GM12878 (cell line): Measurements from ENCODE around the gene CAMTA2. TPM values are rescaled to one million over a fixed set of nuclear protein-coding genes. Genes with fewer than 3 reads are reported as not detected.
A peak's percentile ranks its signal among the peaks of the same experiment; 100 is the strongest.

Experiments used
- ATAC-seq: fragments of 200-7000 bp; cut with Tn5 transposase; 3 replicates; pipeline ENCODE4 v1.9.1; 2020; ENCODE audit warnings: mild to moderate bottlenecking, moderate library complexity
- BruUV-seq: library from RNA; stranded (reverse); fragments of 400-500 nt; replicated peaks from 2 replicates; lab custom pipeline; 2021; lab: Mats Ljungman, UMichigan
- CTCF ChIA-PET: fragments of 300-600 bp; sonication (Branson Sonifier 250); formaldehyde crosslinking; extraction: SDS; loops from one replicate; lab custom pipeline; 2021; ENCODE audit warnings: inconsistent platforms; lab: Yijun Ruan, JAX
- POLR2A ChIA-PET: fragments of 350-600 bp; formaldehyde crosslinking; extraction: SDS; loops from one replicate; lab custom pipeline; 2021; ENCODE audit warnings: inconsistent platforms; lab: Charles Lee
- RAD21 ChIA-PET: fragments of 300-600 bp; sonication (Branson Sonifier 250); formaldehyde crosslinking; loops from one replicate; lab custom pipeline; 2023; ENCODE audit warnings: antibody characterized with exemption; ENCODE audit not compliant: unreplicated experiment; lab: Charles Lee
- SMC1A ChIA-PET: fragments of 300-600 bp; sonication (Branson Sonifier 250); formaldehyde crosslinking; loops from one replicate; lab custom pipeline; 2023; ENCODE audit not compliant: unreplicated experiment, uncharacterized antibody; lab: Charles Lee
- DNase-seq: peaks from one replicate; pipeline ENCODE4 v3.0.0-alpha.2; 2011; ENCODE audit warnings: low read depth, low spot score
- FAIRE-seq: peaks from 3 replicates; lab custom pipeline; 2011; peaks lifted over from hg19 to GRCh38; lab: Jason Lieb, UNC
- H2AFZ ChIP-seq: 2 replicates; pipeline ENCODE4 v1.6.0; 2011; ENCODE audit warnings: low read depth, low read length, control low read depth; ENCODE audit not compliant: control insufficient read depth
- H3K27ac ChIP-seq: 2 replicates; pipeline ENCODE4 v1.5.1; 2011; ENCODE audit warnings: control low read depth; ENCODE audit not compliant: control insufficient read depth, insufficient read depth
- H3K27me3 ChIP-seq, 2 experiments: replicated peaks in 1 of 2; 2 replicates each; pipeline versions ENCODE4 v1.6.0 to v1.6.1; 2011; ENCODE audit warnings: low read length in 1 of 2; ENCODE audit not compliant: control insufficient read depth in 2 of 2, insufficient read depth in 2 of 2
- H3K36me3 ChIP-seq, 2 experiments: 2 replicates each; pipeline ENCODE4 v1.5.1; 2011; ENCODE audit warnings: low read length in 1 of 2; ENCODE audit not compliant: control insufficient read depth in 2 of 2, insufficient read depth in 2 of 2
- H3K4me1 ChIP-seq: 2 replicates; pipeline ENCODE4 v1.6.1; 2011; ENCODE audit warnings: mild to moderate bottlenecking, low read length, moderate library complexity, mixed read lengths; ENCODE audit not compliant: control insufficient read depth, insufficient read depth
- H3K4me2 ChIP-seq: 2 replicates; pipeline ENCODE4 v1.6.0; 2011; ENCODE audit warnings: control low read depth; ENCODE audit not compliant: control insufficient read depth, insufficient read depth
- H3K4me3 ChIP-seq: fragments of 200-600 bp; sonication (generic); 2 replicates; pipeline ENCODE4 v1.5.1; 2016
- H3K79me2 ChIP-seq: 2 replicates; pipeline ENCODE4 v1.6.0; 2011; ENCODE audit warnings: low read length; ENCODE audit not compliant: control insufficient read depth, insufficient read depth
- H3K9ac ChIP-seq: 2 replicates; pipeline ENCODE4 v1.8.0; 2011; ENCODE audit warnings: low read length, control low read depth, mixed read lengths; ENCODE audit not compliant: control insufficient read depth, insufficient read depth
- H3K9me3 ChIP-seq: replicated peaks from 3 replicates; pipeline ENCODE4 v1.5.1; 2011; ENCODE audit warnings: mild to moderate bottlenecking, low read length; ENCODE audit not compliant: control insufficient read depth, insufficient read depth
- H4K20me1 ChIP-seq: 2 replicates; pipeline ENCODE4 v1.6.0; 2011; ENCODE audit not compliant: control insufficient read depth, insufficient read depth
- ASH2L ChIP-seq: fragments of 300-600, 200-600 bp; sonication (generic); IDR thresholded peaks from 2 replicates; pipeline ENCODE4 v1.6.1; 2017; ENCODE audit warnings: low read depth, mild to moderate bottlenecking, borderline replicate concordance
- BHLHE40 ChIP-seq, 2 experiments: fragments of 450-650 bp in 1 of 2; IDR thresholded peaks; 2 replicates each; pipeline ENCODE4 v1.6.1; 2011 to 2017; ENCODE audit warnings: low read depth in 2 of 2, borderline replicate concordance in 1 of 2, improper control_type of control experiment in 1 of 2, low read length in 1 of 2, mild to moderate bottlenecking in 1 of 2
- CBX3 ChIP-seq: fragments of 200-600 bp; sonication (generic); IDR thresholded peaks from 2 replicates; pipeline ENCODE4 v1.6.1; 2016; ENCODE audit warnings: low read depth, borderline replicate concordance
- CBX5 ChIP-seq: sonication (generic); IDR thresholded peaks from 2 replicates; pipeline ENCODE4 v1.6.1; 2016; ENCODE audit warnings: low read depth, moderate library complexity, mild to moderate bottlenecking, inconsistent platforms
- CEBPB ChIP-seq, 2 experiments: fragments of 150-350 bp in 1 of 2; IDR thresholded peaks; 2 replicates each; pipeline ENCODE4 v1.6.1; 2012 to 2014; ENCODE audit warnings: low read depth in 2 of 2, low read length in 2 of 2, borderline replicate concordance in 1 of 2, inconsistent platforms in 1 of 2
- CREB1 ChIP-seq: IDR thresholded peaks from 2 replicates; pipeline ENCODE4 v1.6.1; 2012; ENCODE audit warnings: low read depth, mild to moderate bottlenecking, inconsistent platforms
- ESRRA ChIP-seq: IDR thresholded peaks from 2 replicates; pipeline ENCODE4 v1.6.1; 2012; ENCODE audit warnings: mild to moderate bottlenecking, low read length, improper control_type of control experiment
- ETV6 ChIP-seq, 2 experiments: fragments of 450-650 bp in 1 of 2; IDR thresholded peaks in 1 of 2; conservative IDR thresholded peaks in 1 of 2; 2 replicates each; pipeline ENCODE4 v1.6.1; 2014; ENCODE audit warnings: antibody characterized with exemption in 1 of 2, borderline replicate concordance in 1 of 2, low read depth in 1 of 2, mild to moderate bottlenecking in 1 of 2, moderate library complexity in 1 of 2
- FOS ChIP-seq: IDR thresholded peaks from 3 replicates; pipeline ENCODE4 v1.6.1; 2011; ENCODE audit warnings: borderline replicate concordance; ENCODE audit not compliant: insufficient read length; ENCODE audit errors: extremely low read depth
- HDGF ChIP-seq: fragments of 450-650 bp; IDR thresholded peaks from 2 replicates; pipeline ENCODE4 v1.6.1; 2016; ENCODE audit warnings: antibody characterized with exemption
- JUNB ChIP-seq: IDR thresholded peaks from 2 replicates; pipeline ENCODE4 v1.6.1; 2016; ENCODE audit warnings: antibody characterized with exemption, mild to moderate bottlenecking
- MYB ChIP-seq: fragments of 150-350 bp; IDR thresholded peaks from 2 replicates; pipeline ENCODE4 v1.6.1; 2014; ENCODE audit warnings: mild to moderate bottlenecking, low read depth, low read length, borderline replicate concordance
- MYC ChIP-seq: IDR thresholded peaks from 2 replicates; pipeline ENCODE4 v1.6.1; 2011; ENCODE audit warnings: mild to moderate bottlenecking, low read length, moderate library complexity, inconsistent platforms; ENCODE audit not compliant: insufficient read depth, insufficient replicate concordance, insufficient read length, severe bottlenecking
- RB1 ChIP-seq: fragments of 450-650 bp; formaldehyde crosslinking; IDR thresholded peaks from 2 replicates; pipeline ENCODE4 v1.6.1; 2017; ENCODE audit warnings: mild to moderate bottlenecking, borderline replicate concordance
- TCF3 ChIP-seq: IDR thresholded peaks from 2 replicates; pipeline ENCODE4 v1.6.1; 2012; ENCODE audit warnings: low read depth, mild to moderate bottlenecking, low read length, borderline replicate concordance; ENCODE audit not compliant: insufficient read depth
- ZSCAN29 ChIP-seq: fragments of 450-650 bp; IDR thresholded peaks from 2 replicates; pipeline ENCODE4 v1.6.1; 2017; ENCODE audit warnings: mild to moderate bottlenecking, moderate library complexity
- WGBS: methylation state at CpG from one replicate; pipeline ENCODE4 v1.1.6; 2016; ENCODE audit warnings: low lambda C conversion rate; ENCODE audit not compliant: insufficient replicate concordance, insufficient coverage; ENCODE audit errors: missing lambda C conversion rate; 5-methylcytosine and 5-hydroxymethylcytosine counted together
- in situ Hi-C: fragments of 300-500 bp; cut with MboI; formaldehyde crosslinking; loops from 9 replicates; pipeline ENCODE4 v1.14.3; 2018; ENCODE audit warnings: mixed read lengths
- intact Hi-C: fragments of 100-400 bp; cut with micrococcal nuclease; formaldehyde crosslinking; loops from one replicate; pipeline ENCODE4 v1.14.2; 2022; ENCODE audit not compliant: unreplicated experiment
- polyA plus RNA-seq, 11 experiments: library from polyadenylated mRNA; depleted of rRNA in 4 of 11; unstranded in 6 of 11; stranded (reverse) in 5 of 11; fragments of >200 nt; fragmentation: Nextera tagmentation in 4 of 11; fragmentation: Illumina TruSeq in 1 of 11; extraction: Ambion mirVana in 4 of 11; extraction: Trizol in 1 of 11; gene quantifications; 1 replicate in 1 of 11; 2 replicates in 10 of 11; pipeline versions ENCODE4 v1.2.1 to v1.2.3, GENCODE V29; 2011 to 2016; ENCODE audit warnings: inconsistent platforms in 2 of 11, missing spikeins in 2 of 11, low read depth in 1 of 11
- total RNA-seq, 4 experiments: library from RNA; depleted of rRNA in 3 of 4; stranded (reverse); fragments of >200 nt in 3 of 4; fragmentation: Illumina TruSeq in 1 of 4; extraction: Trizol in 1 of 4; gene quantifications; 2 replicates each; pipeline versions ENCODE4 v1.2.1 to v1.2.3, GENCODE V29; 2013 to 2021
- TF ChIP-seq, protein P1 (sequence below): fragments of 450-650 bp; formaldehyde crosslinking; IDR thresholded peaks from 2 replicates; pipeline ENCODE4 v1.4.0; 2020; ENCODE audit warnings: mild to moderate bottlenecking, moderate library complexity
- TF ChIP-seq, protein P2 (sequence below): IDR thresholded peaks from 2 replicates; pipeline ENCODE4 v1.6.1; 2012; ENCODE audit warnings: low read depth, low read length, improper control_type of control experiment

The CAMTA2 gene
- total and polyA plus RNA-seq, 10 of the 15 experiments (the other 5 are each of a cell fraction or from before 2014, with no cell fraction given), result 0.42 to 29.3 (median 11.2) TPM

DNA sequence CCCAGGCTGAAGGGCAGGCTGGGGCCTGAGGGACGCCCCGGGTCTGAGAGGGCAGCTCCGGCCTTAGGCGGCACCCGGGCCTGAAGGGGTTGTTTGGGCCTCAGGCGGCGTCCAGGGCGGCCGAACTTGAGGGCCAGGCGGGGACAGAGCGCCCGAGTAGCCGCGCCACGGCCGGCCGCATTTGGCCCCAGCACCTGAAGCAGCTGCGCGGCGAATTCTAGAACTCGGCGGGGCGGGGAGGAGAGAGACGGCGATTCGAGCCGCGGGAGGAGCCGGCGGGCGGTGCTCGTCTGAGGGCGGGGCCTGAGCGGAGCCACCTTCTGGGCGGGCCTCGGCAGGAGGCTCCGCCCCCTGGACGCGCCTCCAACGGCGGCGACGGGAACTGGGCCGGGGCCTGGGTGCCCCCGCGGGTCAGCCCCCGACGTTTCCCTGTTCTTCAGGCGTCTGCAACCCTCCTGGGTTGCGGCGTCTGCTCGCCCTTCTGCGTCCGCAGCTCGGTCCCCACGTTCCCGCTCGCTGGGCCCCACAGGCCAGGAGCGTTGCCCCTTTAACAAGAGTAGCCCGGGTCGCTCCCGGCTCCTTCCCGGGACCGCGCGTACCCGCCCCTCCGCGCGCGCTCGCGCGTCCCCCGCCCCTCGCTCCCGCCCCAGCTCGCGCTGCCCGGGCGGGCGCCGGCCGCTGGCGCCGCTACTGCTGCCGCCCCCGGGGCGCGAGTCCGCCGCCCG is 10.0 kb upstream of the CAMTA2 start, which contains the start of the genes INCA1 and KIF1C (continued):
- TF ChIP-seq, protein P1, sequence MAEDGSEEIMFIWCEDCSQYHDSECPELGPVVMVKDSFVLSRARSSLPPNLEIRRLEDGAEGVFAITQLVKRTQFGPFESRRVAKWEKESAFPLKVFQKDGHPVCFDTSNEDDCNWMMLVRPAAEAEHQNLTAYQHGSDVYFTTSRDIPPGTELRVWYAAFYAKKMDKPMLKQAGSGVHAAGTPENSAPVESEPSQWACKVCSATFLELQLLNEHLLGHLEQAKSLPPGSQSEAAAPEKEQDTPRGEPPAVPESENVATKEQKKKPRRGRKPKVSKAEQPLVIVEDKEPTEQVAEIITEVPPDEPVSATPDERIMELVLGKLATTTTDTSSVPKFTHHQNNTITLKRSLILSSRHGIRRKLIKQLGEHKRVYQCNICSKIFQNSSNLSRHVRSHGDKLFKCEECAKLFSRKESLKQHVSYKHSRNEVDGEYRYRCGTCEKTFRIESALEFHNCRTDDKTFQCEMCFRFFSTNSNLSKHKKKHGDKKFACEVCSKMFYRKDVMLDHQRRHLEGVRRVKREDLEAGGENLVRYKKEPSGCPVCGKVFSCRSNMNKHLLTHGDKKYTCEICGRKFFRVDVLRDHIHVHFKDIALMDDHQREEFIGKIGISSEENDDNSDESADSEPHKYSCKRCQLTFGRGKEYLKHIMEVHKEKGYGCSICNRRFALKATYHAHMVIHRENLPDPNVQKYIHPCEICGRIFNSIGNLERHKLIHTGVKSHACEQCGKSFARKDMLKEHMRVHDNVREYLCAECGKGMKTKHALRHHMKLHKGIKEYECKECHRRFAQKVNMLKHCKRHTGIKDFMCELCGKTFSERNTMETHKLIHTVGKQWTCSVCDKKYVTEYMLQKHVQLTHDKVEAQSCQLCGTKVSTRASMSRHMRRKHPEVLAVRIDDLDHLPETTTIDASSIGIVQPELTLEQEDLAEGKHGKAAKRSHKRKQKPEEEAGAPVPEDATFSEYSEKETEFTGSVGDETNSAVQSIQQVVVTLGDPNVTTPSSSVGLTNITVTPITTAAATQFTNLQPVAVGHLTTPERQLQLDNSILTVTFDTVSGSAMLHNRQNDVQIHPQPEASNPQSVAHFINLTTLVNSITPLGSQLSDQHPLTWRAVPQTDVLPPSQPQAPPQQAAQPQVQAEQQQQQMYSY, result no peak
- TF ChIP-seq ETV6 (conservative IDR thresholded peaks at IDR 0.05 in 1 of 2, IDR thresholded peaks at IDR 0.05 in 1 of 2; ENCODE audit: borderline replicate concordance in 1 of 2, low read depth in 1 of 2) (no peak), ESRRA (no peak), MYB (no peak), CBX3 (no peak), CREB1 (peak; percentile 49; the same call in 1 of the 2 replicates), CBX5 (no peak), HDGF (no peak)

DNA sequence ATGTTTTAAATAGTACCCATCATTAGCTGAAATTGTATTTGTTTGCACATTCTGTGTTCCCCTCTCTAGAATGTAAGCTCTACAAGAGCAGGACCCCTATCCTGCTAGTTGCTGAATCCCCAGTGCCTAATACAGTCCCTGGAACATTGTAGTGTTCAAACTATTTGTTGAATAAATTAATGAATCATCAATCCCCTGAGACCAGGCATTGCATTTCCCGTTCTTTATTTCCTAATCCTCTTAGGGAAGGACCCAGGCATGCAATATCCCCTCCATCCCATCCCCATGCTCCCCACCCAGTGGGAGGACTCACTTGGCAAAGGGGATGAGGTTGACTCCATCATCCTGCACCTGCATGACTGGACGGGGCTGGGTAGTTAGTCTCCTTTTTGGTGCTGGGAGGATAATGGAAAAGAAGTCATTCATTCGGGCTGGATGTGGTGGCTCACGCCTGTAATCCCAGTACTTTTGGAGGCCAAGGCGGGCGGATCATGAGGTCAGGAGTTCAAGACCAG is 6.7 kb upstream of the CAMTA2 start:
- no peaks in the 10 kb centered on the region for H4K20me1 ChIP-seq
- peaks cover 13% of the 10 kb centered on the region for H3K79me2 ChIP-seq
- no peak overlapping the region for H3K4me3 ChIP-seq
- FAIRE-seq (no peak), DNase-seq (no peak), ATAC-seq (no peak)
- H3K9me3 ChIP-seq, result no peaks in the 10 kb centered on the region
- intact Hi-C loops (no loop called here), in situ Hi-C loops (no loop called here)
- H3K9ac ChIP-seq, result no peak overlapping the region
- ChIA-PET POLR2A (interaction anchor here (0.7 kb wide), 1 partner anchor 201 kb away, joined by 4 read pairs; no protein-coding TSS in a partner anchor), SMC1A (no interaction called here), CTCF (no interaction called here), RAD21 (no interaction called here)
- peaks cover 4% of the 10 kb centered on the region for H3K4me1 ChIP-seq
- BruUV-seq, result no TSS peak
- no peaks in the 10 kb centered on the region for H3K36me3 ChIP-seq
- no peaks in the 10 kb centered on the region for H3K27me3 ChIP-seq
- H3K4me2 ChIP-seq, result no peak overlapping the region
- WGBS, result 66% methylated on average over 6 of the region's 6 CpGs
- H3K27ac ChIP-seq, result no peak overlapping the region
- no peak overlapping the region for H2AFZ ChIP-seq
- TF ChIP-seq RB1 (no peak), MYC (no peak), ASH2L (no peak), ZSCAN29 (no peak), FOS (no peak), BHLHE40 (IDR thresholded peaks at IDR 0.05; ENCODE audit: borderline replicate concordance in 1 of 2, low read depth in 2 of 2, low read length in 1 of 2) (no peak), JUNB (no peak), ESRRA (no peak), TCF3 (no peak), CEBPB (IDR thresholded peaks at IDR 0.05; ENCODE audit: borderline replicate concordance in 1 of 2, low read depth in 2 of 2, low read length in 2 of 2) (no peak)
- TF ChIP-seq, protein P2, sequence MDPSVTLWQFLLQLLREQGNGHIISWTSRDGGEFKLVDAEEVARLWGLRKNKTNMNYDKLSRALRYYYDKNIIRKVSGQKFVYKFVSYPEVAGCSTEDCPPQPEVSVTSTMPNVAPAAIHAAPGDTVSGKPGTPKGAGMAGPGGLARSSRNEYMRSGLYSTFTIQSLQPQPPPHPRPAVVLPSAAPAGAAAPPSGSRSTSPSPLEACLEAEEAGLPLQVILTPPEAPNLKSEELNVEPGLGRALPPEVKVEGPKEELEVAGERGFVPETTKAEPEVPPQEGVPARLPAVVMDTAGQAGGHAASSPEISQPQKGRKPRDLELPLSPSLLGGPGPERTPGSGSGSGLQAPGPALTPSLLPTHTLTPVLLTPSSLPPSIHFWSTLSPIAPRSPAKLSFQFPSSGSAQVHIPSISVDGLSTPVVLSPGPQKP, result no peak
